HG03095 (cell line): ENCODE measurements around the gene CA4.
"Not testable (repeated sequence)": the region's sequence is repeated elsewhere in the genome, so short reads cannot be mapped to it uniquely, and the experiment has no call there.

Experiments
- ATAC-seq: cut with Tn5 transposase; IDR thresholded peaks from one replicate; pipeline ENCODE4 v1.9.1; 2021; ENCODE audit warnings: moderate library complexity; ENCODE audit not compliant: unreplicated experiment

The CA4 gene

DNA sequence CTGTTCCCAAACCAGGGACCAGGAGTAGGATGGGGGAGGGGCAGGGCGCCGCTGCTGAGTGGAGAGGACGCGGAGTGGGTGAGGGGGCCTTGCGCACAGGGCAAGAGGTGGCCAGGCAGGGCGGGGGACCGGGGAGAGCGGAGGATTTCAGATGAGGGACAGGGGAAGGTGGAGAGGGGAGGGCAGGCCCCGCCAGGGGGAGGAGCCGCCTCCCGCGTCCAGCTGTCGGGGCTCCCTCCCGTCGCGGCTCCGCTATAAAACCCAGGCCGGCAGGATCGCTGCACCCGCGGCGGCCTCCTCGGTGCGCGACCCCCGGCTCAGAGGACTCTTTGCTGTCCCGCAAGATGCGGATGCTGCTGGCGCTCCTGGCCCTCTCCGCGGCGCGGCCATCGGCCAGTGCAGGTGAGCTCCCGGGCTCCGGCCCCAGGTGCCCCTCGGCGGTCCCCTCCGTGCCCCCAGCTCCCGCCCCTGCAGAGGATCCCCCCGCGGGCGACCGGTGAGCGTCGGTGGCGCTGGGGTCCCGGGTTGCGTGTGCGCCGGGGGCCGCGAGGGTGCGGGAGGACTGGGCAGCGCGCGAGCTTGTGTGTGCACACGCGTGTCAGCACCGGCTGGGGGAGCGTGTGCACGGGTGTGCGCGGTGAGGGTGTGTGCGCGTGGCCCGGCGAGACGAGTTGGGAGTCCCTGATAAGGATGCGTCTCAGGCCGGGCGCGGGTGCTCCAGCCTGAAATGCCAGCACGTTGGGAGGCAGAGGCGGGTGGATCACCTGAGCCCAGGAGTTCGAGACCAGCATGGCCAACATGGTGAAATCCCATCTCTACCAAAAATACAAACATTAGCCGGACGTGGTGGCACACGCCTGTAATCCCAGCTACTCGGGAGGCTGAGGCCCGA lies at the start of gene CA4:
Gene CA4 (plus strand): TSS at position 283 of the 892 bp plus-strand sequence. CDS start 62 bp downstream, at position 345.
- no peak for ATAC-seq

DNA sequence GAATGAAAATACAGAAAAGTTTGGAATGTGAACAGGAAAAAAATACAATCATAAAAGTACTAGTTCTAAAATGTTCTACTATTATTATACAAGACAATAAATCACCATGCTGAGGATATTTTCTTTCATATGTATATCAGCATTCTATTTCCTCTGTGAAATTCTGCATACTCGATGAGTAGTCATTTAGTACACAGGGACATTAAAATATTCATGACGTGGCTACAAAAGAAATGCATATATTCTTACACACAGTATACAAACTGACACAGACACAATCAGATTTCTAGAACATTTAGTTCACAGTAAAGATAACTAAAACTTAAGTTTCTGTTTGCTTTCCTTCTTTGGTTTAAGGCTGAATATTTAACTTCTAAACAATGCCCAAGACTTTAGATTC lies 49.2 kb upstream of the CA4 start:
- not testable (repeated sequence) for ATAC-seq

GRCh38 chr17:60102015-60102631 lies 47.6 kb upstream of the CA4 start:
- not testable (repeated sequence) for ATAC-seq

DNA sequence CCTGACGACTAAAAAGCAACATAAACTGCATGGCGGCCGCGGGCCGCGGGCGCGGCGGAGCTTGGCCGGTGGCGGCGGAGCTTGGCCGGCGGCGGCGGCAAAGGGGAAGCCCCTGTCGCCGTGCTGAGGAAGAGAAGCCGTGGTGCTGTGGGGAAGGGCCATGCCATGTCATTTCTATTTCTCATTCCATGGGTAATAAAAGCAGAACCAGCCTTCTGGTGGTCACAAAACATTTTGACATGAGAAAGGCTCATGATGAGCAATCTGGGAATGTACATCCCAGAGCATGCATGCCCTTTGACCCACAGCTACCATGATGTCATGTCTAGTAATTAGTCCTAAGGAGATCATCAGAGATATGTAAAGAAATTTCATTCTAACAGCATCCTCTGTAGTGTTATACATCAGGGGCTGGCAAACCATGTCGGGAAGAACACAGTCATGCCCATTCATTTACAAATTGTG lies 47.1 kb upstream of the CA4 start:
- peak; percentile 52 for ATAC-seq

- no peak for ATAC-seq
Observed at GRCh38 chr17:60103957-60104356, 45.8 kb upstream of the CA4 start.

DNA sequence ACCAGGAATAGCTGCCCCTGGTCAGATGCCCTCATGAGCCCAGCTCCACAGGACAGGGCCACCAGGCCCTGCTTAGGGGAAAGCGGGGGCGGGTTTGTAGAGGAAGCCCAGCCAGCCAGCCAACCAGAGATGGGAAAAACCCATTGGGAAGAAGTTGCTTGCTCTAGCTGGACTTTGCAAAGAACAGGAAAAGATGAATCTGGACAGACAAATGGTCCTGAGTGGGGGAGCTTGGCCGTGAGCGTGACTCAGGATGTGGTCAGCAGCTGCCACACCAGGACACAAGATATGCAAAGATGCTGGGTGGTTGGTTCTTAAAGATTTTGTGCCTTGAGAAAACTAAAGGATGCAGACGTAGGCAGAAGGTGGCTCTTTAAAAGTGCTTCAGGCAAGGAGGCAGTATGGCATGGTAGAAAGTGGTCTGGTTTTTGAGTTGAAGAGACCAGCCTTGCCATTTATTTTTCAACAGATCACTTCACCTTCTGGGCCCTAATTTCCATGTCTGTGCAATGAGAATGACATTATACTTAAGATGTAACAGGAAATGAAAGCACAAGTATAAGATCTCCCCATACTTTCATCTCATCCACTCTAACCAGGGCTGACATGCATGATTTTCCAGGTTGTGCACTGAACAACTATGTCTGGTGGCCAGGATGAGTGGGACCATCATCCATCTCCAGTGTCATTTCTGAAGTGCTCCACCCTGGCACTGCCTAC lies 43.3 kb upstream of the CA4 start:
- ATAC-seq, result no peak

GRCh38 chr17:60107526-60108257 lies 42.1 kb upstream of the CA4 start:
- no peak for ATAC-seq

- ATAC-seq, result not testable (repeated sequence)
Observed at GRCh38 chr17:60108309-60108708, 41.5 kb upstream of the CA4 start.

DNA sequence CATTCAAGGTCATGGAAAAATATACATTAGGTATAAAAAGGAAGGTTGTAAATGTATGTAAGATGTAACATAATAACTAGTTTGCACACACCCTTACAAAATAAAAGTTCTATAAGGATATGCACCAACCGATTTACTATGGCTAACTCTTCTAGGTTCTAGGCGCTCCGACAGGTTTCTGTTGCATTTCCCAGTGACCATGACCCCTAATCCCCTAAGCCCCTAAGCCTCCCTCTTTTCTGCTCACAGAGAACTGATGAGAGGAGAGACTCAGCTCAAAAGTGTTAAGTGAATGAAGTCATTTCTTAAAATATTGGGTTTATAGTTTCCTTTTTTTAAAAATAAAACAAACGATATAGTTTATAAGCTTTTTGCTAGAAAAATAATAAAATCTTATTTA lies 41.1 kb upstream of the CA4 start:
- ATAC-seq, result no peak

- ATAC-seq, result no peak
Observed at GRCh38 chr17:60109161-60109560, 40.6 kb upstream of the CA4 start.

GRCh38 chr17:60110586-60110985 lies 39.2 kb upstream of the CA4 start:
- ATAC-seq, result no peak

GRCh38 chr17:60111661-60112060 lies 38.1 kb upstream of the CA4 start:
- ATAC-seq, result not testable (repeated sequence)

GRCh38 chr17:60115364-60115763 lies 34.4 kb upstream of the CA4 start:
- ATAC-seq, result not testable (repeated sequence)

DNA sequence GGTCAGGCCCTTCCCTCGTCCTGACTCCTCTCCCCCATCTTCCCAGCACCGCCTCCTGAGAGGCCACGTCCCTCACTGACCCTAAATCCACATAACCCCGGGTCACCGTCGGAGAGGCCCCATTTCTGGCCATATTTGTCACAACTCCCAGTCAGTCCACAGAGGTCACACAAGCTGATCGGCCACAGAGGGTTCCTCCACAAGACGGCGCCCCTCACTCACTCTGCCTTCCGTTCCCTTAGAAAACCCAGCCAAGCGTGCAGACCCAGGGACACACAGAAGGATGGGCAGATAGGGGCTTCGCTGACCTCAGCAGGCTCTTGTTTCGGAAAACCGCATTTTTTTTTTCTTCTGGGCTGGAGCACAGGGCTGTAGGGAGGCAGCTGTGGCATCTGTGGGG lies 33.6 kb upstream of the CA4 start:
- not testable (repeated sequence) for ATAC-seq

- not testable (repeated sequence) for ATAC-seq
Observed at GRCh38 chr17:60119162-60119561, 30.6 kb upstream of the CA4 start.

DNA sequence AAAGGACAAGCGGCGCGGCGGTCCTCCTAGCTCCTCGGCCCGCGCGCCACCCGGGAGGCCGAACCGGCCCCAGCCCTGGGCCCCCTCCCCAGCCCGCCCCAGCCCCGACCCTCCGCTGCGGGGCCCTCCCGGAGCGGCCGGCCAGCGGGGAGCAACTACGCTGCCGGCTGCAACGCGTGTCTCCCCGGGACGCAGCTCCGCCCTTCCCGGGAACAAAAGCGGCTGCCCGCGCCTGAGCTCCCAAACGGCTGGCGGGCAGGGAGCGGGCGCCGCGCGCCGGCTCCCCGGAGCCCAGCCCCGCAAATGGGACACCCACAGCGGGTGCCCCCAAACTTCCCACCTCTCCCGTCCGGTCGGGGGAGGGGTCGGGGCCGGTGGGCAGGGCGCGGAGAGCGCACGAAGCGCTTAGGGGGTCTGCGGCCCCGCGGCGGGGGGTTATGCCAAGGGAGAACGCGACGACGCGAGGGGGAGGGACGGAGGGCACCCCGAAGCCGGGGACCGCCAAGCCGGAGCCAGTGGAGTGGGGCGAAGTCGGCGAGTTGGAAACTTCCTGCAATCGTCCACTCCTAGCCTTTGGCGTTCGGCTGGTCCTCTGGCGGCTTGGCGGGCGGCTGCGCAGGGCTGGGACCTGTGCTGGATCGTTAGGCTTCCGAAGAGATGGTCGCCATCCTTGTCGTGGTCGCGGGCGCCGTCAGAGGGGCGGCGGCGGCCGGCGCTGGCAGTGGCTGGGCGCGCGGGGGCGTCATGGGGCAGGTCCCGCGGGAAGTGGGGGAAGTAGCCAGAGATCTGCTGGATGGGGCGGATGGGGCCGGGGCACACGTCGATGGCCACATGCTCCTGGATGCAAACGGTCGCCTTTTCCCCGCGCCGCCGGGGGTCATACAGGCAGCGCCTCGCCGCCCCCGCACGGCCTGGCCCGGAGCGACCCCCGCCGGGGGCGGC lies 29.7 kb upstream of the CA4 start:
- ATAC-seq, result not testable (repeated sequence)

- ATAC-seq, result no peak
Observed at GRCh38 chr17:60127068-60128064, 22.4 kb upstream of the CA4 start.

GRCh38 chr17:60128171-60128859 lies 21.5 kb upstream of the CA4 start:
- no peak for ATAC-seq
